ENCODE data around the gene ABHD16A.

Gene ABHD16A

DNA sequence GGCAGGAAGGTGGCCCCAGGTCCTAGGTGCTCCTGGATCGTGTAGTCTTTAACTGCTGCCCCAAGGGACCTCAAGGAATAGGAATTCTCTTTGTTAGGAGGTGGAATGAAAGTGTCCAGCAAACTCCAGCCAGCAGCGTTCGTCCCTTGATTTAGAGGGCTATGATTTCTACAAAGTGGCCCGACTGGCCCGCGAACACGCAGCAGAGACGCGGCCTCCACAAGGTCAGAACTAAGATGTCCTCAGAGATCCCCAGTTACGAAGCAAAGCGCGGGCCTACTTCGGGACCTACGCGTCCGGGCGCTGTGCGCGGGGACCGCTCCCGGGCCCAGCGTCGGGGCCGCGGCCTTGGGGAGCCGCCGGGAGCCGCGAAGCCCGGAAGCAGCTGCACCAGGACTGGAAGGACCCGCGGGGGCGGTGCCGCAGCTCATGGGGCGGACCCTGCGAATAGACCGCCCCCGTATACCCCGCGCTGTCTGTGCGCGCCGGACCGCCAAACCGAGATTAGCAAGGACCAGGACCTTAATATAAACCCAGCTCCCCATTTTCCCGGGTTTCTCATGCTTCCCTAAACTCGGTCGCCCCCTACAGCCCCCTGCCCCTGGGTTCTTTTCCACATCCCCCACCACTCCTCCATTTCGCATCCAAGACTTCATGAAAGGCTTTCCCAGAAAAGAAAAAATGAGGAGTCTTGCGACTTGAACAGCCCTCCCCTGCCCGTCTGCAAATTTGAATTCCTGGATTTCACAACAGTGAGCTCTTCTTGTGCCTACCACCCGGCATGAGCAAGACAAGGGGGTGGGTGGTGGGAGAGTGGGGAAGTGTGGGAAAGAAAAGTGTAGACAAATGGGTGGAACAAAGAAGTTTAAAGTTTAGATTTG is 42.5 kb downstream of the ABHD16A start, which contains the start of gene C6orf47:
C6orf47 (minus strand) TSS at position 398 of the 881 bp plus-strand sequence. CDS start 831 bp downstream, outside the sequence.
- Histone ChIP-seq H3K36me3 (ENCODE audit: control insufficient read depth in 1 of 2, insufficient read depth in 2 of 2, low read length in 2 of 2) (peaks cover 12 to 18% of the 10 kb centered on the region in 2 donors), H3K9me3 (ENCODE audit: control insufficient read depth in 1 of 2, low read length in 2 of 2) (no peaks in the 10 kb centered on the region), H3K4me1 (ENCODE audit: control insufficient read depth in 1 of 2, insufficient read depth in 2 of 2, low read length in 2 of 2) (peaks cover 65 to 71% of the 10 kb centered on the region in 2 donors)

DNA sequence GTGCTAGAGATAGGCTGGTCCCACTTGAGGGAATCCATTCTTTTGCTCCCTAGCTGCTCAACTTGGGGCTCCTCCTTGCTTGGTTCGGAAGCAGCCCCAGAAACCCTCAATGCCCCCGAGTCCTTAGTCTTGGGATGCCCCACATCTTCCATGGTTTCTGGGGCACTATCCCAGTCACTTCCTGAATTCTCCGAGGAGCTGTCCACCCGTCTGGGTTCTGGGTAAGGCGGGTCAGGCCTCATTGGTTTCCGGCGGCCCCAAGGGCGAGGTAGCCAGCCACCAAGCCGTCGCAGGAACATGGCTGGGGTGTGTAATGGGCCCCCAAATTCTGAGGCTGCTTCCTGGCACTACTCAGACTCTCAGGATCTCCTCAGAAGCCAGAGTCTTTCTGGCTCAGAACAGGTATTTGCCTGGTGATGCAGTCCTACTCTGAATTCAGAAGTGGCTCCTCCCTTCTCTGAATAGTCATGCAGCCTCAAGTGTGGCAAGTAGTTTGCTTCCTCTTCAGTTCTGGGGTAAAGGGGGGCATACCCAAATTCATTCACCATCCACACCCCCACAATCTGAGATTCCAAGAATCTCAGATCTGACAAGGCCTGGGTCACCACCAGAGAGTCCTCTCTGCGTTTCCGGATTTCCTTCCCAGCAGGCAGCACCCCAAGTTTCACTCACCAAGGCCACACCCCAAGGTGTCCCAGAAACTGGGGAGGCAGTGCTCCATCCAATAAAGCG is 43.3 kb downstream of the ABHD16A start:
- Histone ChIP-seq H3K27me3 (ENCODE audit: control insufficient read depth in 1 of 2, insufficient read depth in 2 of 2, low read length in 2 of 2) (no peaks in the 10 kb centered on the region), H3K4me1 (ENCODE audit: control insufficient read depth in 1 of 2, insufficient read depth in 2 of 2, low read length in 2 of 2) (peaks cover 71 to 79% of the 10 kb centered on the region in 2 donors), H3K36me3 (ENCODE audit: control insufficient read depth in 1 of 2, insufficient read depth in 2 of 2, low read length in 2 of 2) (peaks cover 12 to 26% of the 10 kb centered on the region in 2 donors), H3K9me3 (ENCODE audit: control insufficient read depth in 1 of 2, low read length in 2 of 2) (no peaks in the 10 kb centered on the region), H3K9ac (ENCODE audit: low read depth in 1 of 2, low read length in 2 of 2) (peak overlapping the region; percentile 83 to 96), H3K4me3 (ENCODE audit: low read depth in 1 of 2, low read length in 2 of 2) (peak overlapping the region; percentile 88 to 97), H3K27ac (ENCODE audit: low read depth, low read length) (peak overlapping the region; percentile 86)

More for the DNA sequence above, 42.5 kb downstream of the ABHD16A start, which contains the start of gene C6orf47:
- Histone ChIP-seq H3K27me3 (ENCODE audit: control insufficient read depth in 1 of 2, insufficient read depth in 2 of 2, low read length in 2 of 2) (no peaks in the 10 kb centered on the region), H3K9ac (ENCODE audit: low read depth in 1 of 2, low read length in 2 of 2) (peak within 1 kb of the TSS; percentile 83 to 96), H3K27ac (ENCODE audit: low read depth, low read length) (peak within 1 kb of the TSS; percentile 86), H3K4me3 (ENCODE audit: low read depth in 1 of 2, low read length in 2 of 2) (peak within 1 kb of the TSS; percentile 88 to 97)

DNA sequence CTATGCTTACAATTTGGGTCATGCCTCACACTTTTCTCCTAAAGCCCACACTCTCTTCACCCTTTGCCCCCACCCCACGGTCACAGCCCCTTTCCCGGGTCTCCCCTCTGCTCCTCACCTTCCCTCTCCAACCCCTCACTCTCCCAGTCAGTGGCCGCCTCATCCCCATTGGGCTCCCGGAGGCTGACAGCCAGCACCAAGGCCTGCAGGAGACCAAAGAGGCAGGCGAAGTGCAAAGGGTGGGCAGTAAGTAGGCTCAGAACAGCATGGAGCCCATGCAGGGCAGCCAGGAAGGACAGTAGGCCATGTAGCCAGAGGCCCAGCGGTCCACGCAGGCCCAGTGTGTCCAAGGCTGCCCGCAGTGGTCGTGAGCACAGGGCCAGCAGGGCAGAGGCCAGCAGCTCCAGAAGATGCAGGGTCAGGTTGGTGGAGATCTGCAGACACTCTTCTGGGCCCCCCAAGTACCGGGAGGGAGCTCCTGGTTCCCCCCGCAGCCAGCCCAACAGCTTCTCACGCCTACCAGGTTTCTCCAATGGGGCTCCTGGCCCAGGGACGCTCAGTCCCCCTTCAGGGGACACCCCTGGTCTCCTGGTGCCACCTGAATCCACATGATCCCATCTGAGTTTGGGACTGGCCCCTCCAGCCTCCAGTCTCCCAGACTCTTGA is 44.0 kb downstream of the ABHD16A start:
- Histone ChIP-seq H3K27ac (ENCODE audit: low read depth, low read length) (no peak overlapping the region), H3K9ac (ENCODE audit: low read depth in 1 of 2, low read length in 2 of 2) (peak overlapping the region; percentile 83 to 96), H3K36me3 (ENCODE audit: control insufficient read depth in 1 of 2, insufficient read depth in 2 of 2, low read length in 2 of 2) (peaks cover 12 to 26% of the 10 kb centered on the region in 2 donors), H3K27me3 (ENCODE audit: control insufficient read depth in 1 of 2, insufficient read depth in 2 of 2, low read length in 2 of 2) (no peaks in the 10 kb centered on the region), H3K9me3 (ENCODE audit: control insufficient read depth in 1 of 2, low read length in 2 of 2) (no peaks in the 10 kb centered on the region), H3K4me1 (ENCODE audit: control insufficient read depth in 1 of 2, insufficient read depth in 2 of 2, low read length in 2 of 2) (peaks cover 69 to 77% of the 10 kb centered on the region in 2 donors), H3K4me3 (ENCODE audit: low read depth in 1 of 2, low read length in 2 of 2) (peak overlapping the region; percentile 88 to 97)

DNA sequence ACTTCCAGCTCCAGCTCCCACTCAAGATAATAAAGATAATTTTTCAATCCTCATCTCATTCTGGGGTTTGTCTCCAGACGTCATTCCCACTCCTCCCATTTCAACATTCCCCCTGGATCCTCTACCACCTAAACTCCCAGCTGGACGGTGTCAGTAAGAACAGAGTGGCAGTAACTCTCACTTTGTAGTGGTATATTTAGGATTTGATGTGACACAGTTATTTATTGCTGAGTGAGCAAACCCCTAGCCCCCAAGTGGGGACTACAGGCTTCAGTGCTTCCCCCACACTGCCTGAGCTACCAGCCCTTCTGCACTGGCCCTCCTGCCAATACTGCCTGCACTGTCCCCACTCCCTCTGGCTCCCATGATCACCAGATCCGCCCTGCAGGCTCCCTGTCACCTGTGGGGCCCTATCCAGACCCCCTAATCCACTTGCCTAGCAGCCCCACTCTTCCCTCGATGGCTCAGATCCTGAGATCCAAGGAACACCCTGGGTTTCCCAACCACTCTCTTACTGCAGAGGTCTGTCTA is 44.9 kb downstream of the ABHD16A start:
- H3K4me3 ChIP-seq (ENCODE audit: low read depth in 1 of 2, low read length in 2 of 2) = peak overlapping the region; percentile 30 to 88

DNA sequence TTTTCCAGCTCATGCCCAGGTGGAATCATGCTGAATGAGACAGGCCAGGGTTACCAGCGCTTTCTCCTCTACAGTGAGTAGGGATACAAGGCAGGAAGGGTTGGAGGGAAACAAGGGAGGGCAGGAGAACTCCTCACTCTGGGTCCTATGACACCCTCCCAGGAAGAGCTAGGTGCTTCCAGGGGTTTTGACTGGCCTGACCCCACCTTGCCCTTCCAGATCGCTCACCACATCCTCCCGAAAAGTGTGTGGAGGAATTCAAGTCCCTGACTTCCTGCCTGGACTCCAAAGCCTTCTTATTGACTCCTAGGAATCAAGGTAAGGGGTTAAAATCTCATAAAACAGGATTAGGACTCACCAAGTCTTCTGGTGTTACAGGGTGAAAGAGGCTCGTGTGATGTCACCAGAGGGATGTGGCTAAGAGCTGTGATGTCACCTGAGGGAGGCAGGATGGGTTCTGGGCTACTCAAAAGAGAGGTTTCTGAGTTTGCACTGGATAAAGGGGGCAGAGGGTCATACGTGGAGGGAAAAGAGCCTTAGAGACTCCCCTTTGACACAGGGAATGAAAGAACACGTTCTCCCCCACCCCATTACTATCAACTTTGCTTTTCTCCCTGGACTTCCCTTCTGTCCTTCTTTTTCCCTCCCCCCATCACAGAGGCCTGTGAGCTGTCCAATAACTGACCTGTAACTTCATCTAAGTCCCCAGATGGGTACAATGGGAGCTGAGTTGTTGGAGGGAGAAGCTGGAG is 45.5 kb downstream of the ABHD16A start:
- peaks cover 60 to 62% of the 10 kb centered on the region in 2 donors for H3K4me1 ChIP-seq (ENCODE audit: control insufficient read depth in 1 of 2, insufficient read depth in 2 of 2, low read length in 2 of 2)
- H3K27ac ChIP-seq (ENCODE audit: low read depth, low read length) = no peak overlapping the region
- no peaks in the 10 kb centered on the region for H3K27me3 ChIP-seq (ENCODE audit: control insufficient read depth in 1 of 2, insufficient read depth in 2 of 2, low read length in 2 of 2)
- no peak overlapping the region for H3K9ac ChIP-seq (ENCODE audit: low read depth in 1 of 2, low read length in 2 of 2)
- no peaks in the 10 kb centered on the region for H3K9me3 ChIP-seq (ENCODE audit: control insufficient read depth in 1 of 2, low read length in 2 of 2)
- H3K36me3 ChIP-seq (ENCODE audit: control insufficient read depth in 1 of 2, insufficient read depth in 2 of 2, low read length in 2 of 2) = peaks cover 12 to 26% of the 10 kb centered on the region in 2 donors
- no peak overlapping the region for H3K4me3 ChIP-seq (ENCODE audit: low read depth in 1 of 2, low read length in 2 of 2)

More for the DNA sequence above, 44.9 kb downstream of the ABHD16A start:
- H3K4me1 ChIP-seq (ENCODE audit: control insufficient read depth in 1 of 2, insufficient read depth in 2 of 2, low read length in 2 of 2) = peaks cover 64 to 68% of the 10 kb centered on the region in 2 donors
- no peaks in the 10 kb centered on the region for H3K9me3 ChIP-seq (ENCODE audit: control insufficient read depth in 1 of 2, low read length in 2 of 2)
- no peaks in the 10 kb centered on the region for H3K27me3 ChIP-seq (ENCODE audit: control insufficient read depth in 1 of 2, insufficient read depth in 2 of 2, low read length in 2 of 2)
- H3K36me3 ChIP-seq (ENCODE audit: control insufficient read depth in 1 of 2, insufficient read depth in 2 of 2, low read length in 2 of 2) = peaks cover 12 to 26% of the 10 kb centered on the region in 2 donors
- no peak overlapping the region for H3K27ac ChIP-seq (ENCODE audit: low read depth, low read length)
- peak overlapping the region in 1 of 2 donors; percentile 40 for H3K9ac ChIP-seq (ENCODE audit: low read depth in 1 of 2, low read length in 2 of 2)

DNA sequence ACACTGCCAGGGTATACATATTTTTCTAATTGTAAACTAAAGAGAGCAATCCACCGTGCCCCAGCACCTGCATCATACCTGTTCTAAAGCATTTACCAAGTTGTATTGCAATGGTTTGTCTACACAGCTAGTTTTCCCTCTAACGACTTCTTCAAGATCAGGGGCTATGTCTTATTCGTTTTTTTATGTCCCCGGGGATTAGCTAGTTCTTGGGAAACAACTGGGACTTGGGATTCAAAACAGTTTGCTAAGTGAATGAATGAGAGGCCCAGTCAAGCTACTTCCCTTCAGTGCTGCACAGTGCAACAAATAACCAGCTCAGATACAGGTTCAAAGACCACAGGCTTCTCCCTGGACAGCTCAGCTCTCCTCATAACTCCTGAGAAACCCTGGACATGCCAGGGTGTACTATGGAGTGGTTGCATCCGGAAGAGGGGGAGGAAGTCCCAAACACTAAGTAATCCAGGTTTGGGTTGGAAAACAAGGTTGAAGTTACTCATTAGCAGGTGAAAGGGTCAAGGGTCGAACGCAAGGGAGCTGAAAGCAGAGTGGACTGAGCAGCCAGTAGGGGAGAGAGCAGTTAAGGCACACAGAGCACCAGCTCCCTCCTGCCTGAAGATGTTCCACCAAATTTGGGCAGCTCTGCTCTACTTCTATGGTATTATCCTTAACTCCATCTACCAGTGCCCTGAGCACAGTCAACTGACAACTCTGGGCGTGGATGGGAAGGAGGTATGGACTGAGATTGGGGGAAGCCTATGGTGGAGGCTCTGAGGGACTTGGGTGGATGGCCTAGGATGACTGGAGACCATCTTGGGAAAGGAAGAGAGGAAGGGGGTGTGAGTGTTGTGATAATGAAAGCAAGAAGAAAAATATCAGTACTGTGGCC is 47.5 kb downstream of the ABHD16A start, which contains the start of gene APOM:
APOM (plus strand) TSS at position 546 of the 889 bp plus-strand sequence; CDS start at position 619, 73 bp downstream.
- Histone ChIP-seq H3K4me1 (ENCODE audit: control insufficient read depth in 1 of 2, insufficient read depth in 2 of 2, low read length in 2 of 2) (peaks cover 50 to 55% of the 10 kb centered on the region in 2 donors), H3K36me3 (ENCODE audit: control insufficient read depth in 1 of 2, insufficient read depth in 2 of 2, low read length in 2 of 2) (peaks cover 8 to 23% of the 10 kb centered on the region in 2 donors), H3K27me3 (ENCODE audit: control insufficient read depth in 1 of 2, insufficient read depth in 2 of 2, low read length in 2 of 2) (no peaks in the 10 kb centered on the region), H3K27ac (ENCODE audit: low read depth, low read length) (no peak within 1 kb of the TSS), H3K9me3 (ENCODE audit: control insufficient read depth in 1 of 2, low read length in 2 of 2) (no peaks in the 10 kb centered on the region), H3K9ac (ENCODE audit: low read depth in 1 of 2, low read length in 2 of 2) (peak within 1 kb of the TSS in 1 of 2 donors; percentile 4), H3K4me3 (ENCODE audit: low read depth in 1 of 2, low read length in 2 of 2) (peak within 1 kb of the TSS; percentile 13 to 36)

DNA sequence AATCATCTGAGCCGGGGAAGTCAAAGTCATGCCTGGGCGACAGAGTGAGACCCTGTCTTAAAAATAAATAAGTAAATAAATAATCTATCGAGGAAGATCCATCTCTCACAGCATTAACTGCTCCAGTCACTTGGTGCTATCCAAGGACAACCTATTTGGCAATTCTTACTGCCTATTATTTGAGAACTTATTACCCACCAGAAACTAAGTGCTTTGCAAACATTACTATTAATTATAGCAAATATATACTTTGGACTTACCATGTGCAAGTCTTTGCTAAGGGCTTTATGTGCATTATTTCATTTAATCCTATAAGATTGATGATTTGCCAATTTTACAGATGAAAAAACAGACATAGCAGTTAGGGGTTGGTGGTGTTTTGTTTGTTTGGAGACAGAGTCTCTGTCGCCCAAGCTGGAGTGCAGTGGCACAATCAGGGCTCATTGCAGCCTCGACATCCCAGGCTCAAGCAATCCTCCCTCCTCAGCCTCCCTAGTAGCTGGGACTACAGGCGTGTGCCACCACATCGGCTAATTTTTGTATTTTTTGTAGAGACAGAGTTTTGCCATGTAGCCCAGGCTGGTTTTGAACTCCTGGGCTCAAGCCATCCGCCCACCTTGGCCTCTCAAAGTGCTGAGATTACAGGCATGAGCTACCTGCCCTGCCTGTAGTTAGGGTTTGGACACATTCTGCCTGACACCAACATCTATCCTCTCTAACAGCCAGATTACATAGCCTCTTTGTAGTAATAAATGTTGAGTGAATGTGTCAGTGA is 48.4 kb downstream of the ABHD16A start:
- H3K9ac ChIP-seq (ENCODE audit: low read depth in 1 of 2, low read length in 2 of 2) = no peak overlapping the region
- peak overlapping the region in 1 of 2 donors; percentile 36 for H3K4me3 ChIP-seq (ENCODE audit: low read depth in 1 of 2, low read length in 2 of 2)
- H3K27me3 ChIP-seq (ENCODE audit: control insufficient read depth in 1 of 2, insufficient read depth in 2 of 2, low read length in 2 of 2) = no peaks in the 10 kb centered on the region
- no peak overlapping the region for H3K27ac ChIP-seq (ENCODE audit: low read depth, low read length)
- peaks cover 8 to 25% of the 10 kb centered on the region in 2 donors for H3K36me3 ChIP-seq (ENCODE audit: control insufficient read depth in 1 of 2, insufficient read depth in 2 of 2, low read length in 2 of 2)
- H3K9me3 ChIP-seq (ENCODE audit: control insufficient read depth in 1 of 2, low read length in 2 of 2) = no peaks in the 10 kb centered on the region
- peaks cover 51% of the 10 kb centered on the region in 2 donors for H3K4me1 ChIP-seq (ENCODE audit: control insufficient read depth in 1 of 2, insufficient read depth in 2 of 2, low read length in 2 of 2)

All from duodenal mucosa (tissue), 2 donors.